CD4-positive, alpha-beta T cell treated with Interleukin-15 for 4 hours (primary cell): ENCODE measurements around the gene SMIM8.

Source experiments
- DNase-seq: peaks from one replicate; pipeline ENCODE4 v3.0.0-alpha.2; 2020; ENCODE audit warnings: low spot score

Gene SMIM8

GRCh38 chr6:87391334-87391733 lies 68.9 kb downstream of the SMIM8 start:
- no peak for DNase-seq
